ENCODE data around the gene SDK1.

GRCh38 chr7:4255336-4255735, 954.3 kb downstream of the SDK1 start:
- TF ChIP-seq CTCF (IDR thresholded peaks at IDR 0.05) (no peak), POLR2A (IDR thresholded peaks at IDR 0.05) (no peak)
